Endothelial cell (in vitro differentiated cells): ENCODE measurements around the gene DPH6. TPM values are rescaled to one million over a fixed set of nuclear protein-coding genes. Genes with fewer than 3 reads are reported as not detected.

Experiments
- DNase-seq: peaks from one replicate; pipeline ENCODE4 v3.0.0; 2021; ENCODE audit warnings: low spot score
- H3K27ac Mint-ChIP-seq: one replicate; pipeline ENCODE4 v1.8.0; 2021; ENCODE audit warnings: mixed read lengths, inconsistent platforms; ENCODE audit not compliant: unreplicated experiment
- H3K27me3 Mint-ChIP-seq: one replicate; pipeline ENCODE4 v1.8.0; 2021; ENCODE audit warnings: mild to moderate bottlenecking, moderate library complexity, mixed read lengths, inconsistent platforms; ENCODE audit not compliant: unreplicated experiment
- H3K36me3 Mint-ChIP-seq: one replicate; pipeline ENCODE4 v1.8.0; 2021; ENCODE audit warnings: mild to moderate bottlenecking, low read depth, mixed read lengths, inconsistent platforms; ENCODE audit not compliant: unreplicated experiment
- H3K4me1 Mint-ChIP-seq: one replicate; pipeline ENCODE4 v1.8.0; 2021; ENCODE audit warnings: mild to moderate bottlenecking, mixed read lengths, inconsistent platforms; ENCODE audit not compliant: unreplicated experiment
- H3K4me3 Mint-ChIP-seq: one replicate; pipeline ENCODE4 v1.8.0; 2021; ENCODE audit warnings: mild to moderate bottlenecking, mixed read lengths, inconsistent platforms; ENCODE audit not compliant: unreplicated experiment
- H3K9me3 Mint-ChIP-seq: one replicate; pipeline ENCODE4 v1.8.0; 2021; ENCODE audit warnings: mixed read lengths, inconsistent platforms; ENCODE audit not compliant: unreplicated experiment
- CTCF ChIP-seq: fragments of 200-600 bp; sonication (generic); IDR thresholded peaks from one replicate; pipeline ENCODE4 v1.5.0; 2021; ENCODE audit warnings: antibody characterized with exemption; ENCODE audit not compliant: unreplicated experiment
- total RNA-seq: library from RNA; stranded (reverse); fragmentation: NEBNext Ultra II Directional; extraction: Animal tissue kit (Norgen Biotek cat#: 25700); gene quantifications from one replicate; pipeline ENCODE4 v1.2.1, GENCODE V29; 2021; ENCODE audit not compliant: unreplicated experiment

Gene DPH6
- total RNA-seq, 1 donor from 2014 or later: 10.6 TPM

- Mint-ChIP-seq H3K4me1 (no peaks in the 10 kb centered on the region), H3K36me3 (peaks cover 19% of the 10 kb centered on the region), H3K27me3 (peaks cover 2% of the 10 kb centered on the region), H3K9me3 (peaks cover 17% of the 10 kb centered on the region), H3K4me3 (no peak overlapping the region), H3K27ac (no peak overlapping the region)
- DNase-seq: no peak
- TF ChIP-seq CTCF: no peak
These were observed 183.7 kb downstream of the DPH6 start for GRCh38 chr15:35362195-35362829.

GRCh38 chr15:35358824-35359223 lies 187.1 kb downstream of the DPH6 start:
- H3K4me3 Mint-ChIP-seq: no peak overlapping the region
- H3K27me3 Mint-ChIP-seq: peaks cover 2% of the 10 kb centered on the region
- peaks cover 27% of the 10 kb centered on the region for H3K36me3 Mint-ChIP-seq
- TF ChIP-seq CTCF: no peak
- no peak for DNase-seq
- H3K27ac Mint-ChIP-seq: no peak overlapping the region
- H3K9me3 Mint-ChIP-seq: peaks cover 29% of the 10 kb centered on the region
- no peaks in the 10 kb centered on the region for H3K4me1 Mint-ChIP-seq

GRCh38 chr15:35351059-35351458 lies 194.9 kb downstream of the DPH6 start:
- TF ChIP-seq CTCF: no peak
- Mint-ChIP-seq H3K9me3 (peaks cover 7% of the 10 kb centered on the region), H3K4me1 (no peaks in the 10 kb centered on the region), H3K27ac (no peak overlapping the region), H3K36me3 (peaks cover 6% of the 10 kb centered on the region), H3K27me3 (no peaks in the 10 kb centered on the region), H3K4me3 (no peak overlapping the region)
- DNase-seq: no peak

- H3K4me3 Mint-ChIP-seq: no peak overlapping the region
- DNase-seq: no peak
- H3K4me1 Mint-ChIP-seq: no peaks in the 10 kb centered on the region
- H3K27ac Mint-ChIP-seq: no peak overlapping the region
- H3K36me3 Mint-ChIP-seq: no peaks in the 10 kb centered on the region
- H3K27me3 Mint-ChIP-seq: no peaks in the 10 kb centered on the region
- no peak for TF ChIP-seq CTCF
- no peaks in the 10 kb centered on the region for H3K9me3 Mint-ChIP-seq
These were observed 196.0 kb downstream of the DPH6 start for GRCh38 chr15:35349916-35350315.

GRCh38 chr15:35330916-35331315 lies 215.0 kb downstream of the DPH6 start:
- Mint-ChIP-seq H3K27me3 (no peaks in the 10 kb centered on the region), H3K36me3 (no peaks in the 10 kb centered on the region), H3K4me3 (no peak overlapping the region), H3K27ac (no peak overlapping the region), H3K4me1 (peaks cover 7% of the 10 kb centered on the region), H3K9me3 (no peaks in the 10 kb centered on the region)
- no peak for DNase-seq
- no peak for TF ChIP-seq CTCF
